Parathyroid adenoma (tissue), 2 donors: ENCODE results near the gene AGBL4.

Experiments
- H2AFZ ChIP-seq: fragments of 300-600 bp; sonication (generic); one replicate; pipeline ENCODE4 v1.7.0; 2017; ENCODE audit warnings: antibody characterized with exemption, mild to moderate bottlenecking
- H3K27ac ChIP-seq: fragments of 300-600 bp; sonication (generic); one replicate; pipeline ENCODE4 v1.7.0; 2017
- H3K27me3 ChIP-seq: fragments of 300-600 bp; sonication (generic); one replicate; pipeline ENCODE4 v1.7.0; 2017; ENCODE audit warnings: low read length; ENCODE audit not compliant: control insufficient read depth, insufficient read depth
- H3K36me3 ChIP-seq: fragments of 300-600 bp; sonication (generic); one replicate; pipeline ENCODE4 v1.7.0; 2017; ENCODE audit warnings: low read length; ENCODE audit not compliant: control insufficient read depth, insufficient read depth
- H3K4me1 ChIP-seq: fragments of 300-600 bp; sonication (generic); one replicate; pipeline ENCODE4 v1.7.0; 2017; ENCODE audit warnings: control low read depth
- H3K4me2 ChIP-seq: fragments of 300-600 bp; sonication (generic); one replicate; pipeline ENCODE4 v1.7.0; 2017; ENCODE audit warnings: low read length
- H3K4me3 ChIP-seq: fragments of 300-600 bp; sonication (generic); one replicate; pipeline ENCODE4 v1.7.0; 2017; ENCODE audit warnings: low read depth, low read length
- H3K79me2 ChIP-seq: fragments of 300-600 bp; sonication (generic); one replicate; pipeline ENCODE4 v1.7.0; 2017; ENCODE audit warnings: control low read depth
- H3K9ac ChIP-seq: fragments of 300-600 bp; sonication (generic); one replicate; pipeline ENCODE4 v1.7.0; 2017; ENCODE audit warnings: mild to moderate bottlenecking
- H3K9me3 ChIP-seq: fragments of 300-600 bp; sonication (generic); one replicate; pipeline ENCODE4 v1.7.0; 2017; ENCODE audit warnings: low read length; ENCODE audit not compliant: control insufficient read depth
- CTCF ChIP-seq: fragments of 300-600 bp; sonication (generic); IDR thresholded peaks from one replicate; pipeline ENCODE4 v1.7.0; 2017; ENCODE audit warnings: antibody characterized with exemption, mild to moderate bottlenecking
- donor health status: primary hyperparathyroidism.

The AGBL4 gene

GRCh38 chr1:48728584-48728983 lies 1295.2 kb downstream of the AGBL4 start:
- H3K79me2 ChIP-seq, result no peaks in the 10 kb centered on the region
- no peak overlapping the region for H3K27ac ChIP-seq
- H3K4me1 ChIP-seq, result no peaks in the 10 kb centered on the region
- H3K4me3 ChIP-seq, result no peak overlapping the region
- no peak overlapping the region for H2AFZ ChIP-seq
- H3K4me2 ChIP-seq, result no peak overlapping the region
- no peaks in the 10 kb centered on the region for H3K9me3 ChIP-seq
- no peaks in the 10 kb centered on the region for H3K36me3 ChIP-seq
- no peaks in the 10 kb centered on the region for H3K27me3 ChIP-seq
- no peak overlapping the region for H3K9ac ChIP-seq
- TF ChIP-seq CTCF, result no peak

- Histone ChIP-seq H3K9me3 (no peaks in the 10 kb centered on the region), H3K9ac (no peak overlapping the region), H3K4me2 (no peak overlapping the region), H3K36me3 (no peaks in the 10 kb centered on the region), H3K27ac (no peak overlapping the region), H3K4me1 (no peaks in the 10 kb centered on the region), H3K4me3 (no peak overlapping the region), H2AFZ (no peak overlapping the region), H3K27me3 (no peaks in the 10 kb centered on the region), H3K79me2 (no peaks in the 10 kb centered on the region)
- TF ChIP-seq CTCF, result no peak
Observed at GRCh38 chr1:48726557-48727215, 1297.1 kb downstream of the AGBL4 start.

- Histone ChIP-seq H3K27ac (no peak overlapping the region), H3K27me3 (no peaks in the 10 kb centered on the region)
Observed at GRCh38 chr1:48726139-48726538, 1297.6 kb downstream of the AGBL4 start.

GRCh38 chr1:48725341-48726046 lies 1298.3 kb downstream of the AGBL4 start:
- Histone ChIP-seq H3K9me3 (no peaks in the 10 kb centered on the region), H3K4me2 (no peak overlapping the region), H3K36me3 (no peaks in the 10 kb centered on the region), H3K4me3 (no peak overlapping the region), H3K4me1 (no peaks in the 10 kb centered on the region), H3K9ac (no peak overlapping the region), H2AFZ (no peak overlapping the region), H3K79me2 (no peaks in the 10 kb centered on the region), H3K27me3 (no peaks in the 10 kb centered on the region), H3K27ac (no peak overlapping the region)
- TF ChIP-seq CTCF, result no peak

More at GRCh38 chr1:48726139-48726538, 1297.6 kb downstream of the AGBL4 start:
- Histone ChIP-seq H3K4me2 (no peak overlapping the region), H3K9ac (no peak overlapping the region), H3K79me2 (no peaks in the 10 kb centered on the region), H3K4me3 (no peak overlapping the region), H3K4me1 (no peaks in the 10 kb centered on the region), H2AFZ (no peak overlapping the region), H3K9me3 (no peaks in the 10 kb centered on the region), H3K36me3 (no peaks in the 10 kb centered on the region)
- no peak for TF ChIP-seq CTCF
